Osteocyte (in vitro differentiated cells): ENCODE measurements around the gene ZNF440. TPM values are rescaled to one million over a fixed set of nuclear protein-coding genes. Genes with fewer than 3 reads are reported as not detected.
A peak's percentile ranks its signal among the peaks of the same experiment; 100 is the strongest.
"Not testable (repeated sequence)": the region's sequence is repeated elsewhere in the genome, so short reads cannot be mapped to it uniquely, and the experiment has no call there.

Experiments used
- DNase-seq: peaks from one replicate; pipeline ENCODE4 v3.0.0; 2021; ENCODE audit warnings: mixed read lengths; ENCODE audit not compliant: unreplicated experiment; ENCODE audit errors: extremely low spot score
- H3K27ac Mint-ChIP-seq: one replicate; pipeline ENCODE4 v1.8.0; 2021; ENCODE audit warnings: mild to moderate bottlenecking, mixed read lengths; ENCODE audit not compliant: unreplicated experiment
- H3K27me3 Mint-ChIP-seq: one replicate; pipeline ENCODE4 v1.8.0; 2021; ENCODE audit warnings: mixed read lengths; ENCODE audit not compliant: unreplicated experiment
- H3K36me3 Mint-ChIP-seq: one replicate; pipeline ENCODE4 v1.8.0; 2021; ENCODE audit warnings: mixed read lengths; ENCODE audit not compliant: unreplicated experiment
- H3K4me1 Mint-ChIP-seq: one replicate; pipeline ENCODE4 v1.8.0; 2021; ENCODE audit warnings: mixed read lengths; ENCODE audit not compliant: unreplicated experiment
- H3K4me3 Mint-ChIP-seq: one replicate; pipeline ENCODE4 v1.8.0; 2021; ENCODE audit warnings: mild to moderate bottlenecking, moderate library complexity, mixed read lengths; ENCODE audit not compliant: unreplicated experiment
- H3K9me3 Mint-ChIP-seq: one replicate; pipeline ENCODE4 v1.8.0; 2021; ENCODE audit warnings: mixed read lengths; ENCODE audit not compliant: unreplicated experiment
- total RNA-seq: library from RNA; stranded (reverse); gene quantifications from 2 replicates; pipeline ENCODE4 v1.2.1, GENCODE V29; 2021
- TF ChIP-seq, protein P1 (sequence below): fragments of 200-600 bp; sonication (generic); IDR thresholded peaks from 2 replicates; pipeline ENCODE4 v1.5.0; 2021; ENCODE audit warnings: antibody characterized with exemption, mild to moderate bottlenecking, moderate library complexity

ZNF440 gene
- total RNA-seq, 1 donor from 2014 or later, result 13.0 TPM

DNA sequence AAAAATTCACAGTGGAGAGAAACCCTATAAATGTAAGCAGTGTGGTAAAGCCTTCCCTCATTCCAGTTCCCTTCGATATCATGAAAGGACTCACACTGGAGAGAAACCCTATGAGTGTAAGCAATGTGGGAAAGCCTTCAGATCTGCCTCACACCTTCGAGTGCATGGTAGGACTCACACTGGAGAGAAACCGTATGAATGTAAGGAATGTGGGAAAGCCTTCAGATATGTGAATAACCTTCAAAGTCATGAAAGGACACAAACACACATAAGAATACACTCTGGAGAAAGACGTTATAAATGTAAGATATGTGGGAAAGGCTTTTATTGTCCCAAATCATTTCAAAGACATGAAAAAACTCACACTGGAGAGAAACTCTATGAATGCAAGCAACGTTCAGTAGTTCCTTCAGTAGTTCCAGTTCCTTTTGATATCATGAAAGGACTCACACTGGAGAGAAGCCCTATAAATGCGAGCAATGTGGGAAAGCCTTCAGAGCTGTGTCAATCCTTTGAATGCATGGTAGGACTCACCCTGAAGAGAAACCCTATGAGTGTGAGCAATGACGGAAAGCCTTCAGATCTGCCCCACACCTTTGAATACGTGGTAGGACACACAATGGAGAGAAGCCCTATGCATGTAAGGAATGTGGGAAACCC lies 18.3 kb downstream of the ZNF440 start:
- Mint-ChIP-seq H3K9me3 (peaks cover 40% of the 10 kb centered on the region), H3K4me3 (no peak overlapping the region), H3K4me1 (no peaks in the 10 kb centered on the region), H3K36me3 (peaks cover 69% of the 10 kb centered on the region), H3K27ac (no peak overlapping the region), H3K27me3 (no peaks in the 10 kb centered on the region)
- no peak for DNase-seq
- TF ChIP-seq, protein P1, sequence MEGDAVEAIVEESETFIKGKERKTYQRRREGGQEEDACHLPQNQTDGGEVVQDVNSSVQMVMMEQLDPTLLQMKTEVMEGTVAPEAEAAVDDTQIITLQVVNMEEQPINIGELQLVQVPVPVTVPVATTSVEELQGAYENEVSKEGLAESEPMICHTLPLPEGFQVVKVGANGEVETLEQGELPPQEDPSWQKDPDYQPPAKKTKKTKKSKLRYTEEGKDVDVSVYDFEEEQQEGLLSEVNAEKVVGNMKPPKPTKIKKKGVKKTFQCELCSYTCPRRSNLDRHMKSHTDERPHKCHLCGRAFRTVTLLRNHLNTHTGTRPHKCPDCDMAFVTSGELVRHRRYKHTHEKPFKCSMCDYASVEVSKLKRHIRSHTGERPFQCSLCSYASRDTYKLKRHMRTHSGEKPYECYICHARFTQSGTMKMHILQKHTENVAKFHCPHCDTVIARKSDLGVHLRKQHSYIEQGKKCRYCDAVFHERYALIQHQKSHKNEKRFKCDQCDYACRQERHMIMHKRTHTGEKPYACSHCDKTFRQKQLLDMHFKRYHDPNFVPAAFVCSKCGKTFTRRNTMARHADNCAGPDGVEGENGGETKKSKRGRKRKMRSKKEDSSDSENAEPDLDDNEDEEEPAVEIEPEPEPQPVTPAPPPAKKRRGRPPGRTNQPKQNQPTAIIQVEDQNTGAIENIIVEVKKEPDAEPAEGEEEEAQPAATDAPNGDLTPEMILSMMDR, result no peak

DNA sequence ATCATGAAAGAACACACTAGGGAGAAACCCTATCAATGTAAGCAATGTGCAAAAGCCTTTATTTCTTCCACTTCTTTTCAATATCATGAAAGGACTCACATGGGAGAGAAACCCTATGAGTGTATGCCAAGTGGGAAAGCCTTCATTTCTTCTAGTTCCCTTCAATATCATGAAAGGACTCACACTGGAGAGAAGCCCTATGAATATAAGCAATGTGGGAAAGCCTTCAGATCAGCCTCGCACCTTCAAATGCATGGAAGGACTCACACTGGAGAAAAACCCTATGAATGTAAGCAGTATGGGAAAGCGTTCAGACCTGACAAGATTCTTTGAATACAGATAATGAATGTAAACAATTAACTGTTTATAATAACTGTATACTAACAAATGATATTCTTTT lies 19.5 kb downstream of the ZNF440 start:
- DNase-seq, result no peak
- Mint-ChIP-seq H3K27me3 (no peaks in the 10 kb centered on the region), H3K4me3 (no peak overlapping the region), H3K36me3 (peaks cover 58% of the 10 kb centered on the region), H3K9me3 (peaks cover 43% of the 10 kb centered on the region), H3K4me1 (no peaks in the 10 kb centered on the region), H3K27ac (no peak overlapping the region)
- TF ChIP-seq, protein P1, result no peak

- not testable (repeated sequence) for H3K4me3 Mint-ChIP-seq, DNase-seq, H3K4me1 Mint-ChIP-seq, H3K27me3 Mint-ChIP-seq, H3K27ac Mint-ChIP-seq
- Mint-ChIP-seq H3K36me3 (peaks cover 37% of the 10 kb centered on the region), H3K9me3 (peaks cover 40% of the 10 kb centered on the region)
Measured at GRCh38 chr19:11835626-11836066, 21.6 kb downstream of the ZNF440 start.

GRCh38 chr19:11843722-11844121 lies 29.6 kb downstream of the ZNF440 start:
- TF ChIP-seq, protein P1, result no peak
- Mint-ChIP-seq H3K4me1 (no peaks in the 10 kb centered on the region), H3K27ac (no peak overlapping the region), H3K27me3 (no peaks in the 10 kb centered on the region), H3K9me3 (peaks cover 20% of the 10 kb centered on the region), H3K36me3 (no peaks in the 10 kb centered on the region), H3K4me3 (no peak overlapping the region)
- no peak for DNase-seq

DNA sequence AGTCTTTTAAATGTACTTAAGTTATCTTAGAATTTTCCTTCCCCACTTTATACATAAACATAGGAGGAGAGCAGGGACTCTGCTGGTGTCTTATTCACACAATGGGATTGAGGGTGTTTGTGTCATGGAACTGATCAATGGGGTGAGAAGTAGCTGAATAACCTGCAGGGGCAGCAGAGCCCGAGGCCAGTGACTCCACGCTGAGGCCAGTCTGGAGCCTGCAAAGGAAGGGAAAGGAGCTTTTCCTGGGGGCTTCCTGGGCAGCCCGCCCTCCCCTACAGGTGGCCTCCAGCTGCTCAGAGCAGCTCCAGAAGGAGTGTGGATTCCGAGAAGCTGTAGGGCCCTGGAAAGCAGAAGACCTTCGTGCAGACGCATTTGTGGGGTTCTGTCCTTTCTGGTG lies 33.5 kb downstream of the ZNF440 start:
- peaks cover 14% of the 10 kb centered on the region for H3K9me3 Mint-ChIP-seq
- not testable (repeated sequence) for H3K27ac Mint-ChIP-seq, H3K27me3 Mint-ChIP-seq, H3K4me1 Mint-ChIP-seq, DNase-seq, H3K36me3 Mint-ChIP-seq, H3K4me3 Mint-ChIP-seq

DNA sequence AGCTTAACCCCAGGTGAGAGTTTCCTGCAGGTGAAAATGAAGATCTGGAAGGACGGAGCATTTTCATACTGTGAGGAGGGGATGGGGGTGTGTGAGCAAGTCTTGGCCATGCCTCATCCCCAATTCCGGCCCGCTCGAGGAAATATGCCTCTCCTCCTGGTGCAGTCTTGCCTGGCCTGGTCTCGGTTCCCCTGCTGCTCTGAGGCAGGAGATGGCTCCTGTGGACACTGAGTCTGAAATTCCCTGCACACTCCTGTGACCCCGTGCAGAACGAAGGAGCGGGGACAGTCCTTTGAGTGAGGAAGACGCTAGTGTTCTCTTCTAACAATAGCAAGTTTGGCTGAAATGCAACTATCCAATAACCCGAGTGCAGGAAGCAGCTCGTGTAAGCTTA lies 34.1 kb downstream of the ZNF440 start:
- no peak for DNase-seq
- TF ChIP-seq, protein P1, result no peak
- no peak overlapping the region for H3K27ac Mint-ChIP-seq
- peaks cover 10% of the 10 kb centered on the region for H3K9me3 Mint-ChIP-seq
- peak overlapping the region; percentile 64 for H3K4me3 Mint-ChIP-seq
- H3K27me3 Mint-ChIP-seq, result no peaks in the 10 kb centered on the region
- H3K4me1 Mint-ChIP-seq, result no peaks in the 10 kb centered on the region
- no peaks in the 10 kb centered on the region for H3K36me3 Mint-ChIP-seq
